Epidermal melanocyte (primary cell): Measurements from ENCODE around the gene RAP2C.
"Not testable (repeated sequence)": the region's sequence is repeated elsewhere in the genome, so short reads cannot be mapped to it uniquely, and the experiment has no call there.

Experiments used
- DNase-seq: peaks from one replicate; pipeline ENCODE4 v3.0.0; 2011; ENCODE audit warnings: low spot score; ENCODE audit not compliant: insufficient read length

The RAP2C gene

GRCh38 chrX:132200976-132201375 is 18.3 kb downstream of the RAP2C start:
- no peak for DNase-seq

GRCh38 chrX:132199941-132200340 is 19.3 kb downstream of the RAP2C start:
- DNase-seq, result no peak

GRCh38 chrX:132193872-132194574 is 25.2 kb downstream of the RAP2C start:
- DNase-seq, result no peak

GRCh38 chrX:132191938-132192337 is 27.3 kb downstream of the RAP2C start:
- DNase-seq, result no peak

GRCh38 chrX:132188175-132188574 is 31.1 kb downstream of the RAP2C start:
- no peak for DNase-seq

GRCh38 chrX:132187451-132187850 is 31.8 kb downstream of the RAP2C start:
- no peak for DNase-seq

GRCh38 chrX:132184871-132185270 is 34.4 kb downstream of the RAP2C start:
- DNase-seq, result no peak

GRCh38 chrX:132181364-132181763 is 37.9 kb downstream of the RAP2C start:
- no peak for DNase-seq

- DNase-seq, result no peak
Measured at GRCh38 chrX:132180929-132181328, 38.3 kb downstream of the RAP2C start.

- DNase-seq, result no peak
Measured at GRCh38 chrX:132173647-132174046, 45.6 kb downstream of the RAP2C start.

- no peak for DNase-seq
Measured at GRCh38 chrX:132171881-132172280, 47.4 kb downstream of the RAP2C start.

GRCh38 chrX:132171478-132171877 is 47.8 kb downstream of the RAP2C start:
- DNase-seq, result no peak

- no peak for DNase-seq
Measured at GRCh38 chrX:132169554-132169953, 49.7 kb downstream of the RAP2C start.

- no peak for DNase-seq
Measured at GRCh38 chrX:132165651-132166050, 53.6 kb downstream of the RAP2C start.

- no peak for DNase-seq
Measured at GRCh38 chrX:132165005-132165404, 54.2 kb downstream of the RAP2C start.

- DNase-seq, result not testable (repeated sequence)
Measured at GRCh38 chrX:132163094-132163493, 56.2 kb downstream of the RAP2C start.

GRCh38 chrX:132153166-132153565 is 66.1 kb downstream of the RAP2C start:
- DNase-seq, result no peak
